ENCODE data around the gene MYBPC1.

DNA sequence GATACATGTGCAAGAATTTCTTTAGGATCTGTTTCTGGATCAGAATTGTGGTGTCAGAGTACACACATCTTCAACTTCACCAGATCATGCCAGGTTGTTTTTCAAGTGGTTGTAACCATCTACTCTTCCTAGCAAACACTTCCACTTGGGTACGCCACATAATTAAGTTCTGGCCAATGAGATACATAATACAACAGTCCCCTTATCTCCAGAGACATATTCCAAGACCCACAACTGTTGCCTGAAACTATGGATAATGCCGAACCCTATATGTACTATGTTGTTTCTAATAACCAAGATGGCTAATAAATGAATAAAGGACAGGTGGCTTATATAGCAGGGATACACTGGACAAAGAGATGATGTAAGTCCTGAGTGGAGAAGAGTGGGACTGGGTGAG is 100.2 kb downstream of the MYBPC1 start:
- TF ChIP-seq, protein P1, sequence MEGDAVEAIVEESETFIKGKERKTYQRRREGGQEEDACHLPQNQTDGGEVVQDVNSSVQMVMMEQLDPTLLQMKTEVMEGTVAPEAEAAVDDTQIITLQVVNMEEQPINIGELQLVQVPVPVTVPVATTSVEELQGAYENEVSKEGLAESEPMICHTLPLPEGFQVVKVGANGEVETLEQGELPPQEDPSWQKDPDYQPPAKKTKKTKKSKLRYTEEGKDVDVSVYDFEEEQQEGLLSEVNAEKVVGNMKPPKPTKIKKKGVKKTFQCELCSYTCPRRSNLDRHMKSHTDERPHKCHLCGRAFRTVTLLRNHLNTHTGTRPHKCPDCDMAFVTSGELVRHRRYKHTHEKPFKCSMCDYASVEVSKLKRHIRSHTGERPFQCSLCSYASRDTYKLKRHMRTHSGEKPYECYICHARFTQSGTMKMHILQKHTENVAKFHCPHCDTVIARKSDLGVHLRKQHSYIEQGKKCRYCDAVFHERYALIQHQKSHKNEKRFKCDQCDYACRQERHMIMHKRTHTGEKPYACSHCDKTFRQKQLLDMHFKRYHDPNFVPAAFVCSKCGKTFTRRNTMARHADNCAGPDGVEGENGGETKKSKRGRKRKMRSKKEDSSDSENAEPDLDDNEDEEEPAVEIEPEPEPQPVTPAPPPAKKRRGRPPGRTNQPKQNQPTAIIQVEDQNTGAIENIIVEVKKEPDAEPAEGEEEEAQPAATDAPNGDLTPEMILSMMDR (conservative IDR thresholded peaks at IDR 0.05; ENCODE audit: low read depth in 2 of 2), result no peak
- TF ChIP-seq POLR2AphosphoS5 (IDR thresholded peaks at IDR 0.05; ENCODE audit: low read depth) (no peak), EZH2 (IDR thresholded peaks at IDR 0.05; ENCODE audit: low read depth, unreplicated experiment) (no peak), EZH2phosphoT487 (IDR thresholded peaks at IDR 0.05; ENCODE audit: unreplicated experiment) (no peak), CREB1 (CRISPR knock-in tag; IDR thresholded peaks at IDR 0.05; ENCODE audit: low read depth) (no peak), REST (IDR thresholded peaks at IDR 0.05; ENCODE audit: unreplicated experiment) (no peak), STAT1 (IDR thresholded peaks at IDR 0.05; ENCODE audit: unreplicated experiment) (no peak)
- TF ChIP-seq, protein P2, sequence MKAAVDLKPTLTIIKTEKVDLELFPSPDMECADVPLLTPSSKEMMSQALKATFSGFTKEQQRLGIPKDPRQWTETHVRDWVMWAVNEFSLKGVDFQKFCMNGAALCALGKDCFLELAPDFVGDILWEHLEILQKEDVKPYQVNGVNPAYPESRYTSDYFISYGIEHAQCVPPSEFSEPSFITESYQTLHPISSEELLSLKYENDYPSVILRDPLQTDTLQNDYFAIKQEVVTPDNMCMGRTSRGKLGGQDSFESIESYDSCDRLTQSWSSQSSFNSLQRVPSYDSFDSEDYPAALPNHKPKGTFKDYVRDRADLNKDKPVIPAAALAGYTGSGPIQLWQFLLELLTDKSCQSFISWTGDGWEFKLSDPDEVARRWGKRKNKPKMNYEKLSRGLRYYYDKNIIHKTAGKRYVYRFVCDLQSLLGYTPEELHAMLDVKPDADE (IDR thresholded peaks at IDR 0.05), result no peak

All from GM23338 (cell line).